Activated CD4-positive, alpha-beta T cell treated with anti-CD3 and anti-CD28 coated beads, Interleukin-2, amount 50 U/mL, for 48 hours (primary cell): ENCODE measurements around the gene ZGPAT.
A peak's percentile ranks its signal among the peaks of the same experiment; 100 is the strongest.
"Not testable (repeated sequence)": the region's sequence is repeated elsewhere in the genome, so short reads cannot be mapped to it uniquely, and the experiment has no call there.

Experiments
- DNase-seq, 2 experiments: peaks; one replicate each; pipeline ENCODE4 v3.0.0-alpha.2; 2020

ZGPAT gene

GRCh38 chr20:63766695-63767426 lies 59.0 kb downstream of the ZGPAT start:
- no peak for DNase-seq

DNA sequence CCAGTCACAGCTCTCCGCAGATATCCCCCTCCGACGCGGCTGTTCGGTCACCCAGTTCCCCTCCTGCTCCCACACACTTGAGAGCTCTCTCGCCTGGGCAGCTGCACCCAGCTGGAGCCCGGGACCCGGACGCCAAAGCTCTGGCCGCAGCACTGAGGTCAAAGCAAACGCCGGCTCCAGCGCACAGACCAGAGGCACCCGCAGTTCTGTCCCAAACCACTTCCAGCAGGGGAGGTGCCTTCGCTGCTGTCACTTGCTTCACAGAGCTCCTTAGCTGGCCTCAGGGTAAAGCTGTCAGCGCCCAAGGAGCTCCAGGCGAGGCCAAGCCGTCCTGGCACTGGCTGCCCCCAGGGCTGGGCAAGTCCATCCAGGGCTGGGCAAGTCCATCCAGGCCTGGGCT lies 59.6 kb downstream of the ZGPAT start:
- DNase-seq, result no peak

GRCh38 chr20:63767886-63768285 lies 60.0 kb downstream of the ZGPAT start:
- no peak for DNase-seq

DNA sequence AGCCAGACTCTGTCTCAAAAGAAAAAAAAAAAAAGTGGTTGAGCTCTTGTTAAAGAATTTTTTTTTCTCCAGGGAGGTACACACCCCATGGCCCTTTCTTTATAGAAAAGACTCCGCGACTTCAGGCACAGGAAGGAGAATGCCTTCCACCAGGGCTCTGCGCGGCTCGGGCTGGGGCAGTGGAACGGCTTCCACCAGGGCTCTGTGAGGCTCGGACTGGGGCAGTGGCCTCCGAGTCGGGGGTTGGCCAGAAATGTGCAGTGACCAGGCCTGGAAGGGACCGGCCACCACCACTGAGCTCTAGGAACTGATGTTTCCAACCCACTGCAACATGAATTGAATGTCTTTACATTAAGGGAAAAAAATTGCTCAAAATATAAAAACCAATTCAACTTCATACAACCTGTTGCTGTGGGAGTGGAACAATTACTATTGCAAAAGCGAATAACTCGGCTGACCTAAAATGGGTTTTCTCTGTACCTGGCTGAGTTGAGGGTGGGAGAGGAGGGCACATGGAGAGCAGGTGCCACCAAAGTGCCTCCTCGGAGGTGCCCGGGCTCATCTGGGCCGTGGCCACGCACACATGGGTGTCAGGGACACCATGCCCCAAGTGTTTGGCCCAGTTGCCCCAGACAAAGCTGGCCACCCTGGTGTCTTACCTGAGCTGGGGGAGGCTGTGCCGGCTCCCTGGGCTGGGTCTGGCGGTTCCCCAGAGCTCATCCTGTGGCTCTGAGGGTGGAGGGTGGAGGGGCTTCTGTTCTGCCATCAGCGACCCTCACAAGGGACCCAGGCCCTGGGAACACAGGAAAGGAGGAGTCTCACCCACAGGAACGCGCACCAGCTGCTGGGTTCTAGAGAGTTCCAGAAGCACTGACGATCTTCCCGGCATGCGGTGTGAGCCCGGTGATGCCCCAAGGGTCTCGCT lies 61.0 kb downstream of the ZGPAT start:
- DNase-seq, result no peak

DNA sequence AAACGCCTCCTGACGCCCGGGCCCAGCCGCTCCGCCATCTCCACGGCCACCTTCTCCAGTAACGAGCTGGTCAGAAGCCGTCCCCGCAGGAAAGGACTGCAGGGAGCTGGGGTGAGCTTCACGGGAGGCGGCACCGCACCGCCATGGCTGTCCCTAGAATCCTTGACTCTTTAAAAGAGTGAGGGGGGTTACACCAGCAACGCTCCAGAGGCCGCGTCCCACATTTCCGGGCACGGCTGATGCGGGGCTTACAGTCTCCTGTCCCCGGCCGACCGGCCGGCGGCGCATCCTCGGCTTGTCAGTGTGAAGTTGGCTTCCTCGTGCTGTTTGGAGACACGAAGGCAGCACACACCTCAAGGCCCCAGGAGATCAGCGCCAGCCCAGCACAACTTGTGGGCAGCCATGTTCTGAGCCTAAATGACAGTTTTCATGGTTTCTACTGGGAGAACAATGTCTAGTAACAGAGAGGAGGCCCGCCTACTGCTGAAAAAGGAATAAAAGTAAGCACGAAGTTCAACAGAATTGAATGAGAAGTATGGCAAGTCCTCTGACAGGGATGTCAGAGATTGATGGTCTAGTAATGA lies 62.1 kb downstream of the ZGPAT start:
- DNase-seq, result no peak

- DNase-seq, result no peak
Measured at GRCh38 chr20:63771046-63771707, 63.3 kb downstream of the ZGPAT start.

DNA sequence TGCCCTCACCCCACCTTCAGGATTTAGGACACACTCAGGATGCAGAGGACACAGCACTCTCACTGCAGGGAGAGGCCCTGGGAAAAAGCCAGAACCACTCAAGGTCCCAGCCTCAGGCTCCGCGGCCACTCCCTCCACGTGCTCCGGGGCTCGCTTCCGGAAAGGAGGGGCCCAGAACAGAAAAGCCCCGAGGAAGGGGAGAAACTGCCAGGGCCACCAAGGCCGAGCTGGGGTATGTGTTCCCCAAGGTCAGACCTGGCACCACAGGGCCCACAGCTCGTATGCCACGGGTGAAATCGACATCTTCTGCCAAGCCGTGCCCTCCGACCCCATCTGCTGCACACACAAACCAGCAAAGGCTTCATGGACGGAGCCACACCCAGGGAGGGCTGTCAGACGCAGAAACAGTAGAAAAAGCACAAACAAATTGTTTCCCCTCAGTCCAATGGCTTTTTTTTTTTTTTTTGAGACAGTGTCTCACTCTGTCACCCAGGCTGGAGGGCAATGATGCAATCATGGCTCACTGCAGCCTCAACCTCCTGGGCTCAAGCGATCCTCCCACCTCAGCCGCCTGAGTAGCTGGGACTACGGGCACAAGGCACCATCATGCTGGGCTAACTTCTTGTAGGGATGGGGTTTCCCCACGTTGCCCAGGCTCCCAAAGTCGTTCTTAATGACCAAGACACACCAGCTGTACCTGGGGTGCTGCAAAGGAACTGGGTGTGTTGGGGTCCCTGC lies 65.1 kb downstream of the ZGPAT start:
- no peak for DNase-seq

DNA sequence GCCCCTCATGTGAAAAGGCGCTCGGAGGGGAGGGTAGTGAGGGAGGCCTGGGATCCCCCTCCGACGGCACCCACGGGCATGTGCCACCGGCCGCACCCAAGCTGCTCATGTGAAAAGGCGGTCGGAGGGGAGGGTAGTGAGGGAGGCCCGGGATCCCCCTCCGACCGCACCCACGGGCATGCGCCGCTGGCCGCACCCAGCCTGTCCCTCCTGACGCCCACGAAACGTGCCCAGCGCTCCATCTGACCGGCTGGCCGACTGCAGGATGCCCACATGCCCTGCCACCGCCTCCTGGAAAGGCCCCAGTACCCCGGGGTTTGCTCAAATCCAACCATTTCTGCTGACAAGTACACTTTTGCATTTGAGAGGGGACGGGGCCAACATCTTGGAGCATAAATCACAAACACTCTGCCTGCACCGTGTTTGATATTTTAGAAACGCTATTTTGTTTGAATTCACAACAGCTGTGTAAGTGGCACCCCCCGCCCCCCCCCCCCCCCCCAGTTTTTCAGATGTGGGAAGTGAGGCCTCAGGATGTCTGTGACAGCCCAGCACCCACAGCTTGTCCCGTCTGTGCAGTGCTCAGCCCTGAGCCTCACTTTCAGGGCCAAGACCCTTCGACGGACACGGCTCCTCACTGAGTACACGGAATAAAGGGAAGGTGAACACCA lies 65.9 kb downstream of the ZGPAT start:
- DNase-seq, result no peak

DNA sequence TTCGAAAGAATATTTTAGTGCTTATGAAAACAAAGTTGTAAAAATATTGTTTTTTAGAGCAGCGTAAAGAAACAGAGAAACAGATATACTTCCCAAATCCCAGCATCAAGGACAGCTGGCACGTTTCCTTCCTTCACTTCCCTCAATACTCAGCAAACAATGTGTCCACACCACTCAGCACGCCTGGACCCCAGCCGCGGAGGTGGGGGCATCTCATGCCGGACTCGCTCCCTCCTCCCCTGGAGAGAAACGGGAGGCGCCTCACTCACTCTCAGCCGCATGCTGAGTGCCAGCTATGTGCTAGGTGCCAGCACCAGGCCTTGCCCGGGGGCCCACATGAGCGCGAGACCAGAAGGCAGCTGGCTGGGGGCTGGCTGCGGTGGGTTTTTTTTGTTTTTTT lies 66.5 kb downstream of the ZGPAT start:
- no peak for DNase-seq

GRCh38 chr20:63775096-63775978 lies 67.5 kb downstream of the ZGPAT start:
- peak; percentile 25 to 31 for DNase-seq

DNA sequence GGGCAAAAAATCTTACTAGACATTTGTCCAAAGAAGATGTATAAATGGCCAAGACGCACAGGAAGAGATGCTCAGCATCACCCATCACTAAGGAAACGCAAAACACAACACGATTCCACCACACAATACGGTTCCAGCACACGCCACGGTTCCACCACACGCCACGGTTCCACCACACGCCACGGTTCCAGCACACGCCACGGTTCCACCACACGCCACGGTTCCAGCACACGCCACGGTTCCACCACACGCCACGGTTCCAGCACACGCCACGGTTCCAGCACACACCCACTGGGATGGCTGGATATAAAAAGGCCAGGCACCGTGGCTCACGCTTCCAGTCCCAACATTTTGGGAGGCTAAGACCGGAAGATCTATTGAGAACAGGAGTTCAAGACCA lies 69.0 kb downstream of the ZGPAT start:
- DNase-seq, result not testable (repeated sequence)

DNA sequence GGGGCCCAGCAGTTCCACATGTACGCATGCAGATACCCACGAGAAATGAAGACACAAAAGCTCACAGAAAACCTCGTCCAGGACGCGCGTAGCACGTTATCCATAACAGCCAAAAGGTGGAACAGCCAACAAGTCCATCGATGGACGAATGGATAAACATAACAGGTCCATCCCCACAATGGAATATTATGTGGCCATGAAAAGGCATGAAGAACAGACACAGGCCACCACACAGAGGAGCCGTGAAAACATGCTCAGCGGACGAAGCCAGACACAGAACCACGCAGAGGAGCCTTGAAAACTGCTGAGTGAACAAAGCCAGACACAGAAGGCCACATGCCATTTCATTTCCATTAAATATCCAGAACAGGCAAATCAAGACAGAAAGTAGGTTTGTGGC lies 69.8 kb downstream of the ZGPAT start:
- no peak for DNase-seq

- DNase-seq, result no peak
Measured at GRCh38 chr20:63778034-63778752, 70.4 kb downstream of the ZGPAT start.

DNA sequence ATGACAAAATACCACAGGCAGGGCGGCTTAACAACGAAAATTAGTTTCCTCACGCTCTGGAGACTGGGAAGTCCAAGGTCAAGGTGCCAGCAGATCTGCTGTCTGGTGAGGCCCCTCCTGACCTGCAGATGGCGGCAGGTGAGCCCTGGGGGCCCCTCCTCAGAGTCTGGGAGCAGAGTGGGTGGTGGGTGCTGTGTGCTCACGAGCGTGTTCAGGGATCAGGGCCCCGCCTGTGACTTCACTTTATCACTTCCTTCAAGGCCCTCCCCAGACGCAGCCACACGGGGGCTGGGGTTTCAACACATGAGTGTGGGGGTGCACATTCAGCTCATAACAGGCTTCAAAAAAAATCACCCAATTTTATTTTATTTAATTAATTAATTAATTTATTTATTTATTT lies 71.0 kb downstream of the ZGPAT start:
- no peak for DNase-seq

DNA sequence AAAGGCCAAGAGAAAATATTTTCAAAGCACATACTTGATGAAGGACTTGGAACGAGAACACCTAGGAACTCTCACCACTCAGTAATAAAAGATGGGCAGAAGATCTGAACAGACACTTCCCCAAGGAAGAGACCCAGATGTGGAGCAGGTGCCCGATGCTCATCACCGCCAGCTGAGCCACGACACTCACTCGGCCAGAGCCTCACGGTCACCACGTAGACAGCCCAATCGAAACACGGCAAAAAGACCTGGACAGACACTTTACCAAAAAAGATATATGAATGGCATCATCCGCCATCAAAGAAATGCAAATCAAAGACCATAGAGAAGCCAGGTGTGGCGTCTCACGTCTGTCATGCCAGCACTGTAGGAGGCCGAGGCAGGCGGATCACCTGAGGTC lies 73.3 kb downstream of the ZGPAT start:
- no peak for DNase-seq

DNA sequence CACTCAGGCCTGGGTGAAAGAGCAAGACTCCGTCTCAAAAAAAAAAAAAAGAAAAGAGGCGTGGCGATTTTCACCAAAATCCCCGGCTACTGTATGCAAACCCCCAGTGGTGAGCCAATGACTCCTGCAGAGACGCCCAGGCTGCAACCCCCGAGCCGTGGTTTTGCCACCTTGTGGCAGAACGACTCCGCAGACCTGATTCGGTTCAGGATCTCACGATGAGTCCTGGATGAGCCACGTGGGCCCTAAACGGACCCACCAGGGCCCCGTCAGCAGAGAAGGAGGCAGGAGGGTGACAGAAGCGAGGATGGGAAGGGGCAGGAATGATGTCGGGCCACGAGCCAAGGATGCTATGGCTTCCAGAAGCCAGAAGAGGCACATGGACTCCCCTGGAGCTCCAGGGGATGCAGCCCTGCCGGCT lies 74.2 kb downstream of the ZGPAT start:
- DNase-seq, result peak; percentile 17 to 32

DNA sequence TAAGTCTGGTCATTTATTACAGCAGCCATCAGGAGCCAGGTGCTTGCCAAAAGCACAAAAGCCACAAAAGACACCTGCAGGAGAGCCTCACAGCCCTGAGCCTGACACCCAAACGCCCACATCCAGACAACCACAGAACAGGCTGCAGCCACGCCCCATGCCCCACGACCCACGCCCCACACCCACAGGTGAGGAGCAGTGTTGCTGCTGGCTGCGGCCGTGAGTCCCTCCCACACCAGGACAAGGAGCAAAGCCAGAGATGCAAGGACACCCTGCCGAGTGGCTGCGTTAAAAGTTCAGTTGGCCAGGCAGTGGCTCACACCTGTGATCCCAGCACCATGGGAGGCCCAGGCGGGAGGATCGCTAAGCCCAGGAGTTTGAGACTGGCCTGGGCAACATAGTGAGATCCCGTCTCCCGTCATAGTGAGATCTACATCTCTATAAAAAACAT lies 74.7 kb downstream of the ZGPAT start:
- DNase-seq, result no peak

DNA sequence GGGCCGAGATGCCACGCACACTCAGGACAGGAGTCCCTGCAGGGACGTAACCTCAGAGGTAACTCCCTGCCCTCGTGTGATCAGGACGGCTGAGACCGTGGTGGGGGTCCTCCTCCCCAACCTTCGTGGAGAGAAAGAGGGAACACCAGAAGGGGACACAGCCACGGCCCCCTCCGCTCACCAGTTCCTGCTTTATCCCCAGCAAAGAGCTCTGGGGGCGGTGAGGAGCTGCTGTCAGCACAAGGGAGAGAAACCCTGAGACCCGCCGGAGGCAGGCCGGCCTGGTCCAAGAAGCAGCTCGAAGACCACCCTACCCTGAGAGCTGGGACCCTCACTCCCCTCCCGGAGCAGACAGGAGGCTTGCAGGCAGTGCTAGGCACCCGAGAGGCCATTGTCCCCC lies 76.1 kb downstream of the ZGPAT start:
- no peak for DNase-seq

DNA sequence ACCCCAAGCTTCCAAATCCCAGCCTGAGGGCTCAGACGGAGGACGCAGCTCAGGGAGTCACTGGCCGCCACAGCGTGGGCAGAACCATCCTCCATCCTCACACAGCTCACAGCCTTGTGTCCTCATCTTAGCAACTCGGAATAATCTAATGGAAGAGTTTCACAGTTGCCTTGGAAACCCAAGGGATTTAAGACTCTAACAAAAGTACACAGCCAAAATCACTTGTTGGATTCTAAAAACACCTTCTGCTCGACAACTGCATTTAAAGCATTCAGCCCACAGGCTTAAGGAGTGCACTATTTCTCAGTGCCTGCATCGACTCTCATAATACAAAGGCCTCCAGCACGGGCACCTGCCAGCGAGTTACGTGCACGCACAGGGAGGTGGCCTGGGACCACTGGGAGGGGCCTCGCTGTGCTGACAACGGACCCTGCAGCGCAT lies 77.9 kb downstream of the ZGPAT start:
- DNase-seq, result no peak
